HG03280 (cell line): Measurements from ENCODE around the gene RAB40C.

Experiments
- ATAC-seq: cut with Tn5 transposase; IDR thresholded peaks from one replicate; pipeline ENCODE4 v1.9.1; 2021; ENCODE audit warnings: mild to moderate bottlenecking, moderate library complexity; ENCODE audit not compliant: unreplicated experiment

RAB40C gene, protein sequence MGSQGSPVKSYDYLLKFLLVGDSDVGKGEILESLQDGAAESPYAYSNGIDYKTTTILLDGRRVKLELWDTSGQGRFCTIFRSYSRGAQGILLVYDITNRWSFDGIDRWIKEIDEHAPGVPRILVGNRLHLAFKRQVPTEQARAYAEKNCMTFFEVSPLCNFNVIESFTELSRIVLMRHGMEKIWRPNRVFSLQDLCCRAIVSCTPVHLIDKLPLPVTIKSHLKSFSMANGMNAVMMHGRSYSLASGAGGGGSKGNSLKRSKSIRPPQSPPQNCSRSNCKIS

DNA sequence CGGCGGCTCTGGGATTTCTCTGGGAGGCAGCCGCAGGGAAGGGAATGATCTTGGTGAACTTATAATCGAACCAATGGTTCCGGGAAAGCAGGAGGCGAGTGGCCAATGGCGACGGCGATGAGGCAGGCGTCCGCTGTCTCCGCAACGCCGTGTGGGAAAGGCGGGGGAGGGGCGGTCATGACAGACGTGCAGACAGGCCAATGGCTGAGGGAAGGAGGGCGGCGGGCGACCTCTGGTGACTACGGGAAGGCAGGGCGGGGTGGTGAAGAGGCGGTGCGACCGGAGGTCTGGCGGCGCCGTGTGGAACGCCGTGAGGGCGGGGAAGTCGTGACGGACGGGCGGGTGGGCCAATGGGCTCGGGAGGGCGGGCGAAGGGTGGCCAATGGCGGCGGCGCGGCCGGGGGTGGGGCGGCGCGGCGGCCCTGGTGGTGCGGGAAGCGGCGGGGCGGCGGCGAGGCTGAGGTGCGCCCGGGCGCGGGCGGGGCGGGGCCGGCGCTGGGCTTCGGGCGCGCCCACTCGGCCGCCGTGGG lies at the start of gene RAB40C:
RAB40C (plus strand) TSS at position 409 of the 530 bp plus-strand sequence. CDS start 226 bp downstream, outside the sequence.
- peak; percentile 73 for ATAC-seq

- ATAC-seq, result no peak
Observed at GRCh38 chr16:540645-541340, 49.1 kb upstream of the RAB40C start.

GRCh38 chr16:543301-544164 lies 46.3 kb upstream of the RAB40C start:
- no peak for ATAC-seq

GRCh38 chr16:544517-544916 lies 45.3 kb upstream of the RAB40C start:
- no peak for ATAC-seq

DNA sequence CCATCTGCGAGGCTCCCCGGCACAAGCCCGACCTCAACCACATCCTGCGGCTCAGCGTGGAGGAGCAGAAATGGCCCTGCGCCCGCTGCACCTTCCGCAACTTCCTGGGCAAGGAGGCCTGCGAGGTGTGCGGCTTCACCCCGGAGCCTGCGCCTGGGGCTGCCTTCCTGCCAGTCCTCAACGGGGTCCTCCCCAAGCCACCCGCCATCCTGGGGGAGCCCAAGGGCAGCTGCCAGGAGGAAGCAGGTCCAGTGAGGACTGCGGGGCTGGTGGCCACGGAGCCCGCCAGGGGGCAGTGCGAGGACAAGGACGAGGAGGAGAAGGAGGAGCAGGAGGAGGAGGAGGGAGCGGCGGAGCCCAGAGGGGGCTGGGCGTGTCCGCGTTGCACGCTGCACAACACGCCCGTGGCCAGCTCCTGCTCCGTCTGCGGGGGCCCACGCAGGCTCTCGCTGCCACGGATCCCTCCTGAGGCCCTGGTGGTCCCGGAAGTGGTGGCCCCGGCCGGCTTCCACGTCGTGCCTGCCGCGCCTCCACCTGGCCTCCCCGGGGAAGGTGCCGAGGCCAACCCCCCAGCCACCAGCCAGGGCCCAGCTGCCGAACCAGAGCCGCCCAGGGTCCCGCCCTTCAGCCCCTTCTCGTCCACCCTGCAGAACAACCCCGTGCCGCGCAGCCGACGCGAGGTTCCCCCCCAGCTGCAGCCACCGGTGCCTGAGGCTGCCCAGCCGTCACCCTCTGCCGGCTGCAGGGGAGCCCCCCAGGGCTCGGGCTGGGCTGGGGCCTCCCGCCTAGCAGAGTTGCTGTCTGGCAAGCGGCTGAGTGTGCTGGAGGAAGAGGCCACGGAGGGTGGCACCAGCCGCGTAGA lies 42.7 kb upstream of the RAB40C start:
- ATAC-seq, result no peak

DNA sequence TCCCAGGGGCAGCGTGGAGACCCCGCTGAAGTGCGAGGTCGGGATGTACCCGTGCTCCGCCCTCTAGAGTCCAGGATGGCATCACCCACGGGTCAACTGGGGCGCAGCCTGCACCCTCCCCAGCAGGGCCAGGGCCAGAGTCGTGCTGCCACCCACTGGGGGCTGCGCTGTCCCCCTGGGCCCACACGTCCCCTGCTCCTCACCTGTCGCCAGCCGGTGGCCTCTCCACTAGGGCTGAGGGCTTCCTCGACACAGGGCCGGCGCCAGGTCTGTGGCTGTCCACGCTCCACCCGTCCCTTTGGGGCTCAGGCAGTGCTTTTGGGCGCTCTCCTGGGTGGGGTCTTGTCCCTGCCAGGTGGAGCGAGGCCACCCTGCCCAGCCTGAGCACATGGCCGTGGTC lies 41.3 kb upstream of the RAB40C start:
- no peak for ATAC-seq

DNA sequence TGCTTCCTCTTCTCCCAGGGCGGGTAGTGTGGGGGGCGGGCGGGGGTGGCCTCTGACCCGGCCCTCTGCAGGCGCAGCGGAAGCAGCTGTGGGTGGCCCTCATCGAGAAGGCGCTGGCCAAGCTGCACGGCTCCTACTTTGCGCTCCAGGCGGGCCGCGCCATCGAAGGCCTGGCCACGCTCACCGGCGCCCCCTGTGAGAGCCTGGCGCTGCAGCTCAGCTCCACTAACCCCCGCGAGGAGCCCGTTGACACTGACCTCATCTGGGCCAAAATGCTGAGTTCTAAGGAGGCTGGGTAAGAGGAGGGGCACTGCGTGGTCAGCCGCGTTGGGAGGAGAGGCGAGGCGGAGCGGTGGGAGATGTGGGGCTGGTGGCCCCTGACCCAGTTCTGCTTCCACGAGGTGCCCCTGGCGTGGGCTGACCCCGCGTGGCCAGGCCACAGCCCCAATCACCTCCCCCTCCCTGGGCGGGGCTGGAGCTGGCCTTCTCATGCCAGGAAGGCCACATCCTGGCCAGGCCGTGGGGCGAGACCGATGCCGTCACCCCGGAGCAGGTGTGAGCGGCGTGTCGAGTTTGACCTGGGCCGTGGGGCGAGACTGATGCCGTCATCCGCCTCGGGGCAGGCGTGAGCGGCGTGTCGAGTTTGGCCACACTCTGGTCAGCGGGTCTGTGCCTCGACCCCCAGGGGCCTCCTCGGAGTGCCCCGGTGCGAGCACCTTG lies 40.2 kb upstream of the RAB40C start:
- ATAC-seq, result no peak

DNA sequence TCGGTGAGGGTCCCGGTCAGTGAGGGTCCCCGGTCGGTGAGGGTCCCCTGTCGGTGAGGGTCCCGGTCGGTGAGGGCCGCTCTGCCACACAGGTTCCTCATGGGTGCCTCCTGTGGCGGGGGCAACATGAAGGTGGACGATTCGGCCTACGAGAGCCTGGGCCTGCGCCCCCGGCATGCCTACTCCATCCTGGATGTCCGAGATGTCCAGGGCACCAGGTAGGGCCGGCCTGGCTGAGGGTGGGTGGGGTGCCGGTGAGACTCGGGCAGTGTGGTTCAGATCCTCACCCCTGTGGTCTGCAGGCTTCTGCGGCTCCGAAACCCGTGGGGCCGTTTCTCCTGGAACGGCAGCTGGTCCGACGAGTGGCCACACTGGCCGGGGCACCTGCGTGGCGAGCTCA lies 38.7 kb upstream of the RAB40C start:
- no peak for ATAC-seq

- ATAC-seq, result no peak
Observed at GRCh38 chr16:552171-552570, 37.7 kb upstream of the RAB40C start.

GRCh38 chr16:553601-554296 lies 36.1 kb upstream of the RAB40C start:
- ATAC-seq, result no peak

- ATAC-seq, result no peak
Observed at GRCh38 chr16:554297-554621, 35.6 kb upstream of the RAB40C start.

- ATAC-seq, result no peak
Observed at GRCh38 chr16:554640-555365, 35.1 kb upstream of the RAB40C start.

GRCh38 chr16:555528-556473 lies 34.1 kb upstream of the RAB40C start:
- ATAC-seq, result no peak

GRCh38 chr16:556474-557173 lies 33.2 kb upstream of the RAB40C start:
- ATAC-seq, result no peak

- ATAC-seq, result no peak
Observed at GRCh38 chr16:557463-558297, 32.2 kb upstream of the RAB40C start.
